Measurements from ENCODE around the gene RNF150. TPM values are rescaled to one million over a fixed set of nuclear protein-coding genes. Genes with fewer than 3 reads are reported as not detected.

Gene RNF150
- total RNA-seq, 1 donor from 2014 or later: not detected

DNA sequence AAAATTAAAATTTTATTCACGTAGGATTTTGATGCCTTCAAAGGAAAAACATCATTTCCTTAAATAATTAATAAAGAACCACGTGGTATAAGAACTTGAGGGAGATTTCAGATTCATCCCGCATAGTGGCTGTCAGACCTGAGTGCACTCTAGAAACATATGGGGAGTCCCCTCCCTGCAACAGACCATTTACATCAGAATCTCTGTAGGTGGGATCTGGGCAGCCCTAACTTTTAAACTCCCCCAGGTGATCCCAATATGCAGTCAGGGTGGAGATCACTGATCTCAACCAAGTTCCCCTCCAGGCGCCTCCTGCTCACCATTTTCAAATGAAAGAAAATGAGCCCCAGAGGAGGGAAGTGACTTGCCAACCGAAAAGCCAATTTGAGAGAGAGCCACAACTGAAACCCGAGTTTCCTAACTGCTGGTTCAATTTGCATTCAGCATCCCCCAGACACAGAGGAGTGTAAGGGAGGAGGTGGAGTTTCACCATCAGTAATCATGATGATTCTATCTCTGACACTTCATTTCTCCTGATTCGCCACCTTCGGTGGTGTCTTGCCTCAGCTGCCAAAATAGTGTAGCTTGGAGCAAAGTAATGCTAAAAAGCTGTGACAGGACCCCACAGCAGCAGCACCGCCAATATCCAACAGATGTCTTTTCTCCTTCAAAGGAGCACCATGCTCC lies 11.4 kb downstream of the RNF150 start:
- POLR2A ChIA-PET: no interaction called here
- Mint-ChIP-seq H3K9me3 (no peaks in the 10 kb centered on the region), H3K4me1 (no peaks in the 10 kb centered on the region), H3K27me3 (peaks cover 12% of the 10 kb centered on the region), H3K4me3 (no peak overlapping the region), H3K36me3 (ENCODE audit: low read depth) (no peaks in the 10 kb centered on the region), H3K27ac (no peak overlapping the region)
- TF ChIP-seq, protein P1, sequence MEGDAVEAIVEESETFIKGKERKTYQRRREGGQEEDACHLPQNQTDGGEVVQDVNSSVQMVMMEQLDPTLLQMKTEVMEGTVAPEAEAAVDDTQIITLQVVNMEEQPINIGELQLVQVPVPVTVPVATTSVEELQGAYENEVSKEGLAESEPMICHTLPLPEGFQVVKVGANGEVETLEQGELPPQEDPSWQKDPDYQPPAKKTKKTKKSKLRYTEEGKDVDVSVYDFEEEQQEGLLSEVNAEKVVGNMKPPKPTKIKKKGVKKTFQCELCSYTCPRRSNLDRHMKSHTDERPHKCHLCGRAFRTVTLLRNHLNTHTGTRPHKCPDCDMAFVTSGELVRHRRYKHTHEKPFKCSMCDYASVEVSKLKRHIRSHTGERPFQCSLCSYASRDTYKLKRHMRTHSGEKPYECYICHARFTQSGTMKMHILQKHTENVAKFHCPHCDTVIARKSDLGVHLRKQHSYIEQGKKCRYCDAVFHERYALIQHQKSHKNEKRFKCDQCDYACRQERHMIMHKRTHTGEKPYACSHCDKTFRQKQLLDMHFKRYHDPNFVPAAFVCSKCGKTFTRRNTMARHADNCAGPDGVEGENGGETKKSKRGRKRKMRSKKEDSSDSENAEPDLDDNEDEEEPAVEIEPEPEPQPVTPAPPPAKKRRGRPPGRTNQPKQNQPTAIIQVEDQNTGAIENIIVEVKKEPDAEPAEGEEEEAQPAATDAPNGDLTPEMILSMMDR (IDR thresholded peaks at IDR 0.05): no peak
- intact Hi-C loops (cut with micrococcal nuclease): no loop called here
- DNase-seq: no peak
- no peak for ATAC-seq (ENCODE audit: low read depth)
- CTCF ChIA-PET: no interaction called here

DNA sequence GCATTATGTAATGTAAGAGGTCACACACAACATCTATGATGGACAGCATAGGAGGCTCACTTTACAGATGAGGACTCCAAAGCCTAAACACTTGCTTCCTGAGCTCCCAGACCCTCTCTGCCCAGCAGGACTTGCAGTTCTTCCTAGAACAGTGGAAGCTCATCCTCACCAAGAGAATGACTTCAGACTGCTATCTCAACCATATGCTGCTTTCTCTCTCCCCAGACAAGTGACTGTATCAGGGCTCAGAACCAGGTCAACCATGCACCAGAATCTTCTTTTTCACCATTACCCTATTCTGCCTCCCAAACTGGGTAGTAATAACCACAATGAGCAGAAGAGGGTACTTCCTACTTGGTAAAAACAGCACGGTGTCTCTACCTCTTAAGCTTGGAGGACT lies 12.2 kb downstream of the RNF150 start:
- ATAC-seq (ENCODE audit: low read depth): no peak
- DNase-seq: no peak
- H3K4me1 Mint-ChIP-seq: no peaks in the 10 kb centered on the region
- H3K27me3 Mint-ChIP-seq: peaks cover 12% of the 10 kb centered on the region
- H3K9me3 Mint-ChIP-seq: peaks cover 2% of the 10 kb centered on the region
- ChIA-PET CTCF (no interaction called here), POLR2A (no interaction called here)
- intact Hi-C loops (cut with micrococcal nuclease): no loop called here
- H3K36me3 Mint-ChIP-seq (ENCODE audit: low read depth): no peaks in the 10 kb centered on the region
- TF ChIP-seq, protein P1 (IDR thresholded peaks at IDR 0.05): no peak
- no peak overlapping the region for H3K27ac Mint-ChIP-seq
- no peak overlapping the region for H3K4me3 Mint-ChIP-seq

DNA sequence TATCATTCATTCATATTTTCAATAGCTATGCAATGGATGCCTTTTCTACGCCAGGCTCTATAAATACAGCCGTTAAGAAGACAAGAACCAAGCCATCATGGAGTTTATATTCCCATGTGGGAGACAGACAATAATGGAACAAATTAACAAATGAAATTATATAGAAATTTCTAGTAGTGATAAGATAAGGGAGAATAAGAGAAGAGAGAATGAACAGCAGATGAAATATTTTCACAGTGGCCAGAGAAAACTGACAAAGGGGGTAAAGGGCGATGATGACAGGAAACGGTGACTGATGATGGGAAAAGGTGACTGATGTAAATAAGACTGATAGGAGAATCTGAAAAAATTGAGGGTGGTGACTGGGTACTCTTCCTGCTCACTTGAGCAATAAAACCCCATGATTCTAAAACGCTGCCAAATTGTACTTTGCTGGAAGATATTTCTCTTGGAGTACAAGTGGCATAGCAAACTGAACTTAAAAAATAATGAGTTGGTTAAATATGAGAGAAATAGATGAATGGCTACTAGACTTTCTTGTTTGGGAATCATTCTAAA lies 13.2 kb downstream of the RNF150 start:
- Mint-ChIP-seq H3K9me3 (peaks cover 3% of the 10 kb centered on the region), H3K4me3 (no peak overlapping the region), H3K27ac (no peak overlapping the region), H3K36me3 (ENCODE audit: low read depth) (no peaks in the 10 kb centered on the region), H3K27me3 (peaks cover 12% of the 10 kb centered on the region), H3K4me1 (no peaks in the 10 kb centered on the region)
- CTCF ChIA-PET: no interaction called here
- TF ChIP-seq, protein P1 (IDR thresholded peaks at IDR 0.05): no peak
- ATAC-seq (ENCODE audit: low read depth) (no peak), DNase-seq (no peak)
- POLR2A ChIA-PET: no interaction called here
- intact Hi-C loops (cut with micrococcal nuclease): no loop called here

DNA sequence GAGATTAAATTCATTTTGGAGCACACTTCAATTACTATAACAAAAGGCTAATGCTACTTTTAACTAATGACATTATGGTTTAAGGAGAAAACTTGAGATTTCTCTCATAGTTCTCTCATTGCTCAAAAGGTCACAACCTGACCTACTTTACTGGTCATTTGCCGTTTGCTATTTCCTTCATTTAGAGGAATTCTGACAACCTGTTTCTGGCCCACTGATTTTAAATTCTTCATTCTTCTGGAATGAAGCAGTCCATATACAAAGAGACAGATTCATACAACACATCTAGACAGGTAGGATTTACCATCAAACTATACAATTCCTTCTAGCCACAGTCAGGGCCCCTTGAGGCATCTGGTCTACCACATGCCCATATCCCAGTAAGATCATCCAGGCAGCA lies 14.2 kb downstream of the RNF150 start:
- peaks cover 7% of the 10 kb centered on the region for H3K27me3 Mint-ChIP-seq
- H3K9me3 Mint-ChIP-seq: peaks cover 3% of the 10 kb centered on the region
- no peaks in the 10 kb centered on the region for H3K36me3 Mint-ChIP-seq (ENCODE audit: low read depth)
- ChIA-PET CTCF (no interaction called here), POLR2A (no interaction called here)
- intact Hi-C loops (cut with micrococcal nuclease): no loop called here
- ATAC-seq (ENCODE audit: low read depth): no peak
- TF ChIP-seq, protein P1 (IDR thresholded peaks at IDR 0.05): no peak
- no peak for DNase-seq
- no peak overlapping the region for H3K4me3 Mint-ChIP-seq
- no peak overlapping the region for H3K27ac Mint-ChIP-seq
- H3K4me1 Mint-ChIP-seq: no peaks in the 10 kb centered on the region

DNA sequence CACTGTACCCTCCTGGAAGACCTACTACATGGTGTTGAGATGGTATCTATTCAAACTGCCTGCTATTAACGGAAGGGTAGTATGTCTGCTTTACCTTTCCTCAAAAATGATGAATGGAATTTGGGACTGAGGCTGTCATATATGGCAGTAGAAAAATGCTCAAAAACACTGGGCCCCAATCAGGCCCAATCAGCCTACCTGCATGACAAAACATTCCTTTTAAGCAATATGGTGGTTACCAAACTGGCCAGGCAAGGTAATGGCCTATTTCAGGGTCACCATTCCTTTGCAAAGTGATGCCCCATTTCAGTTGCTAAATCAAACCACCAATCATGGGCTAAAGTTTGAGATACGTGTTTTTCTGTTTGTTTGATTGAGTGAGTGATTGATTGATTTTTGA lies 14.9 kb downstream of the RNF150 start:
- Mint-ChIP-seq H3K9me3 (peaks cover 3% of the 10 kb centered on the region), H3K36me3 (ENCODE audit: low read depth) (no peaks in the 10 kb centered on the region), H3K4me3 (no peak overlapping the region), H3K4me1 (no peaks in the 10 kb centered on the region), H3K27ac (no peak overlapping the region), H3K27me3 (peaks cover 9% of the 10 kb centered on the region)
- DNase-seq: no peak
- CTCF ChIA-PET: no interaction called here
- intact Hi-C loops (cut with micrococcal nuclease): no loop called here
- POLR2A ChIA-PET: no interaction called here
- ATAC-seq (ENCODE audit: low read depth): no peak
- TF ChIP-seq, protein P1 (IDR thresholded peaks at IDR 0.05): no peak

Data from activated B cell treated with CpG ODN at 0.5 μM for 24 hours (primary cell).